ENCODE measurements around the gene PFKL. TPM values are rescaled to one million over a fixed set of nuclear protein-coding genes. Genes with fewer than 3 reads are reported as not detected.

The PFKL gene
- polyA plus RNA-seq (2012; ENCODE audit: insufficient read length, low read depth), result 384 TPM

GRCh38 chr21:44299458-44300261, at the start of gene PFKL:
TSS of gene PFKL (plus strand) at chr21:44300053. CDS start at chr21:44300106, 53 bp downstream.
- TF ChIP-seq POLR2AphosphoS5 (IDR thresholded peaks at IDR 0.05; ENCODE audit: low read depth, low read length) (no peak; the same call in 1 of the 2 replicates), SIN3A (IDR thresholded peaks at IDR 0.05; ENCODE audit: borderline replicate concordance, insufficient read depth, low read length) (no peak), FOXP2 (optimal IDR thresholded peaks at IDR 0.05; ENCODE audit: borderline replicate concordance, extremely low read depth, extremely low read length, insufficient read depth) (no peak), TAF1 (IDR thresholded peaks at IDR 0.05; ENCODE audit: borderline replicate concordance, insufficient read depth, low read length) (0 out of 2 replicates have a peak, but pooled peaks have one; percentile 15)
- TF ChIP-seq, protein P1, sequence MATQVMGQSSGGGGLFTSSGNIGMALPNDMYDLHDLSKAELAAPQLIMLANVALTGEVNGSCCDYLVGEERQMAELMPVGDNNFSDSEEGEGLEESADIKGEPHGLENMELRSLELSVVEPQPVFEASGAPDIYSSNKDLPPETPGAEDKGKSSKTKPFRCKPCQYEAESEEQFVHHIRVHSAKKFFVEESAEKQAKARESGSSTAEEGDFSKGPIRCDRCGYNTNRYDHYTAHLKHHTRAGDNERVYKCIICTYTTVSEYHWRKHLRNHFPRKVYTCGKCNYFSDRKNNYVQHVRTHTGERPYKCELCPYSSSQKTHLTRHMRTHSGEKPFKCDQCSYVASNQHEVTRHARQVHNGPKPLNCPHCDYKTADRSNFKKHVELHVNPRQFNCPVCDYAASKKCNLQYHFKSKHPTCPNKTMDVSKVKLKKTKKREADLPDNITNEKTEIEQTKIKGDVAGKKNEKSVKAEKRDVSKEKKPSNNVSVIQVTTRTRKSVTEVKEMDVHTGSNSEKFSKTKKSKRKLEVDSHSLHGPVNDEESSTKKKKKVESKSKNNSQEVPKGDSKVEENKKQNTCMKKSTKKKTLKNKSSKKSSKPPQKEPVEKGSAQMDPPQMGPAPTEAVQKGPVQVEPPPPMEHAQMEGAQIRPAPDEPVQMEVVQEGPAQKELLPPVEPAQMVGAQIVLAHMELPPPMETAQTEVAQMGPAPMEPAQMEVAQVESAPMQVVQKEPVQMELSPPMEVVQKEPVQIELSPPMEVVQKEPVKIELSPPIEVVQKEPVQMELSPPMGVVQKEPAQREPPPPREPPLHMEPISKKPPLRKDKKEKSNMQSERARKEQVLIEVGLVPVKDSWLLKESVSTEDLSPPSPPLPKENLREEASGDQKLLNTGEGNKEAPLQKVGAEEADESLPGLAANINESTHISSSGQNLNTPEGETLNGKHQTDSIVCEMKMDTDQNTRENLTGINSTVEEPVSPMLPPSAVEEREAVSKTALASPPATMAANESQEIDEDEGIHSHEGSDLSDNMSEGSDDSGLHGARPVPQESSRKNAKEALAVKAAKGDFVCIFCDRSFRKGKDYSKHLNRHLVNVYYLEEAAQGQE (IDR thresholded peaks at IDR 0.05; ENCODE audit: insufficient read depth in 1 of 2, low read depth in 2 of 2, low read length in 2 of 2), result no peak

GRCh38 chr21:44253832-44254710, 45.8 kb upstream of the PFKL start:
- TF ChIP-seq POLR2AphosphoS5 (IDR thresholded peaks at IDR 0.05; ENCODE audit: low read depth, low read length) (no peak), SIN3A (IDR thresholded peaks at IDR 0.05; ENCODE audit: borderline replicate concordance, insufficient read depth, low read length) (no peak), FOXP2 (optimal IDR thresholded peaks at IDR 0.05; ENCODE audit: borderline replicate concordance, extremely low read depth, extremely low read length, insufficient read depth) (no peak), TAF1 (IDR thresholded peaks at IDR 0.05; ENCODE audit: borderline replicate concordance, insufficient read depth, low read length) (no peak)
- TF ChIP-seq, protein P1 (IDR thresholded peaks at IDR 0.05; ENCODE audit: insufficient read depth in 1 of 2, low read depth in 2 of 2, low read length in 2 of 2), result no peak

GRCh38 chr21:44255511-44255981, 44.3 kb upstream of the PFKL start:
- TF ChIP-seq SIN3A (IDR thresholded peaks at IDR 0.05; ENCODE audit: borderline replicate concordance, insufficient read depth, low read length), result no peak
- no peak for TF ChIP-seq FOXP2 (optimal IDR thresholded peaks at IDR 0.05; ENCODE audit: borderline replicate concordance, extremely low read depth, extremely low read length, insufficient read depth)
- no peak for TF ChIP-seq POLR2AphosphoS5 (IDR thresholded peaks at IDR 0.05; ENCODE audit: low read depth, low read length)
- TF ChIP-seq, protein P1 (IDR thresholded peaks at IDR 0.05; ENCODE audit: insufficient read depth in 1 of 2, low read depth in 2 of 2, low read length in 2 of 2), result no peak
- no peak for TF ChIP-seq TAF1 (IDR thresholded peaks at IDR 0.05; ENCODE audit: borderline replicate concordance, insufficient read depth, low read length)

DNA sequence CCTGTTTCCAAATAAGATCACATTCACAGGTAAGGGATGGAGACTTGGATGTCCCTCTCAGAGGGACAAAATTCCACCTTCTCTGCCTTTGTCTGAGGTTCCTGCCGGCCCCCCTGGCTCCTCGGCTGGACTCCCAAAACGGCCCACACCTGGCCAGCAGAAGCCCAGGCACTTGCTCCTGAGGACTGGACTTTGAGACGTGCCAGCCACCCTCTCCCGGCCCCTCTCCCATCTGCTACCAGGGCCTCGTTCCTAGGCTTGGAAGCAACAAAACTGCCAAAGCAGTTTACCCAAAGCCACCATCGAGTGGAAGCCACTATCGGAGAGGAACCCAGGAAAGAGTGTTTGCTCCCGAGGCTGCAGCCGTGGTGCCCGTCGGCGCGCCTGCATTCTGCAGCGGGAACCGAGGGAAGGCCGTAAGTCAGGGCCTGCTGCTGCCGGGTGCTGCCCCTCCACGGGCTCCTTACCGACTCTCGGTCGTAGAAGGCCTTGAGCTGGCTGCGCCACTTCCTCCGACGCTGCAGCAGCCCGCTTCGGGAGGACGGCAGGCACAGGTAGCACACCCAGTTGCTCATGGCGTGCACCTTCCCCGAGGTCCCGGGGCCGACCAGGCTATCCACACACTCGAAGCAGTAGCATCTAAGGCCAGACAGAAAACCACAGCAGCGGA, 41.7 kb upstream of the PFKL start:
- TF ChIP-seq TAF1 (IDR thresholded peaks at IDR 0.05; ENCODE audit: borderline replicate concordance, insufficient read depth, low read length) (no peak), POLR2AphosphoS5 (IDR thresholded peaks at IDR 0.05; ENCODE audit: low read depth, low read length) (no peak), SIN3A (IDR thresholded peaks at IDR 0.05; ENCODE audit: borderline replicate concordance, insufficient read depth, low read length) (no peak), FOXP2 (optimal IDR thresholded peaks at IDR 0.05; ENCODE audit: borderline replicate concordance, extremely low read depth, extremely low read length, insufficient read depth) (no peak)
- TF ChIP-seq, protein P1 (IDR thresholded peaks at IDR 0.05; ENCODE audit: insufficient read depth in 1 of 2, low read depth in 2 of 2, low read length in 2 of 2), result no peak
